ENCODE data around the gene DRC1.

DNA sequence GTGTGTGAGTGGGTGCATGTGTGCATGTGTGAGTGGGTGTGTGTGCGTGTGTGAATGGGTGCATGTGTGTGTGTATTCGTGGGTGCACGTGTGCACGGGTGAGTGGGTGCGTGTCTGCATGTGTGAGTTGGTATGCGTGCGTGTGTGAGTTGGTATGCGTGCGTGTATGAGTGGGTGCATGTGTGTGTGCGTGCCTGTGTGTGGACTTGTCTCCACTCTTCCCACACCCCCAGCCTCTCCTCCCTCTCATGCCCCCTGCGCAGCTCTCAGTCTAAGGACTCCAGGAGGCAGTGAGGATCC is 81.3 kb downstream of the DRC1 start:
- no peak for TF ChIP-seq POLR2AphosphoS5 (IDR thresholded peaks at IDR 0.05; ENCODE audit: low read depth, low read length)
- no peak for TF ChIP-seq CTCF (IDR thresholded peaks at IDR 0.05)
